GM19438 (cell line): ENCODE measurements around the gene CDH2.

ENCODE experiments used
- ATAC-seq: cut with Tn5 transposase; IDR thresholded peaks from one replicate; pipeline ENCODE4 v1.9.1; 2021; ENCODE audit warnings: low read depth; ENCODE audit not compliant: unreplicated experiment

Gene CDH2

DNA sequence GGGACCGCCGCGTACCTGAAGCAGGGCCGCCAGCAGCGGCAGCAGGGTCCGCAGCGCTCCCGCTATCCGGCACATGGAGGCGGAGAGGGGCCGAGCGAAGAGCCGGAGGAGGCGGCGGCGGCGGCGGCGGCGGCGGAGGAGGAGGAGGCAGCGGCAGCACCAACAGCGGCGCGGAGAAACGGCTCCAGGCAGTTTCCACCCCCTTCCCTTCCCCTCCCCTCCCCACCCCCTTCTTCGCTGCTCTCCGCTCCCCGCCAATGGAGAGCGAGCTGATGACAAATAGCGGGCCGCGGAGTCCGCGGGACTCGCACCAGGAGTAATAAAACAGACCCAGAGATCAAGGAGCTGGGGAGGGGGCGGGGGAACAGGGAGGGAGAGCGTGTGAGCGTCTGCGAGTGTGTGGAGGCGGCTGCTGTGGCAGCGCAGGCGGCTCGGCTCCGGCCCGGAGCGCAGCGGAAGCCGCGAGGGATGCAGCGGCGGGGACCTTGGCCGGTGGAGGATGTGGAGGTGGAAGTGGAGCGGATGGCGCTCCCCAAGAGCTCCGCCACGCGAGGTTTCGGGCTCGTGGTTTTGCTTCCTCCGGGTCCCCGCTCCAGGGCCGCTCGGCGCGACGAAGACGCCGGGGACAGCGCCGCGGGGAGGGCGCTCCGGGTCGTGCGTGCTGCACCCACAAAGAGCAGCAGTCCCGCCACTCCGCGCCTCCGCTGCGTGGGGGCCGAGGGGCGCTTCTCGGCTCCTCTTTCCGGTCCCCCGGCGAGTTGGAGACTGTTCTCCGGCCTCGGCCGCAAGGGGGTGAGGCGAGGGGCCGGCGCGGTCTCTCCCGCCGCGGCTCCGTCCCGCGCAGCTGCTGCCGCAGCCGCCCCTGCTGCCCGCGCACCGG, at the start of gene CDH2:
Gene CDH2 (minus strand): TSS at position 183 of the 880 bp plus-strand sequence. CDS start 108 bp downstream, at position 75.
- ATAC-seq = no peak

DNA sequence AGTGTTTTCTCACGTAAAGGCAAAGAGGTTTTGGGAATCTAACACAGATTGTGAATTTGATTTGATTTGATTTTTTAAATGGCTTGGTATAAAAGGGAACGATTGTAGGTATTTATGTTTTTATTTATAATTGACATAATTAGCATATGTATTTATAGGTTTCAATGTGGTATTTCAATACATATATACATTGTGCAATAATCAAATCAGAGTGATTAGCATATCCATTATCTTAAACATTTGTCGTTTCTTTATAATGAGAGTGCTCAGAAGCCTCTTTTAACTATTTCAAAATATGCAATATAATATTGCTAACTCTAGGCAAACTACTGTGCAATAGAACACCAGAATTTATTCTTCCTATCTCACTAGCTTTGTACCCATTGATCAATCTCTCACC, 35.1 kb upstream of the CDH2 start:
- no peak for ATAC-seq

DNA sequence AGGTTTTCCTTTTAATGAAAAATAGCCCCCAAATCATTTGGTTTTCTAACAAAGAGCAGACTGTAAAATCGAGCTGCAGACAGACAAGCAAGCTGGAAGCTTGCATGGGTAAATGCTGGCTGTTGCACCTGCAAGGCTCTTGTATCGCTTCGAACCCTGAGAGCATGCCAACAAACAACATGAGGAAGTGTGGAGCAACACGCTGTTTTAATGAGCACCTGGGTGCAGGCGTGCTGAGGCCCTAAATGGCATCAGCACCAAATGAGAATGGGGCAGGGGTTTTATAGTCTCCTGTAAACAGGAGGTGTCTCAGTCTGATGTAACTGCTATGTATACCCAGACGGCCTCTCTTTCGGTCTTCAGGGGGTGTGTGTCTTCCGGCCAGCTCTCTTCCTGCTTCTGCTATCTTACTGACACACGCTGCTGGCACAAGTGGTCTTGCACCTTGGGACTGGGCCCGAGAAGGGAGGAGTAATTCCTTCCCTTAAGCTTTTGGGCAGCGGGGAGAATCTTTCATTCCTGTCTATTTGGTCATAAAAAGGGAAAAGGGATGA, 31.9 kb upstream of the CDH2 start:
- no peak for ATAC-seq

DNA sequence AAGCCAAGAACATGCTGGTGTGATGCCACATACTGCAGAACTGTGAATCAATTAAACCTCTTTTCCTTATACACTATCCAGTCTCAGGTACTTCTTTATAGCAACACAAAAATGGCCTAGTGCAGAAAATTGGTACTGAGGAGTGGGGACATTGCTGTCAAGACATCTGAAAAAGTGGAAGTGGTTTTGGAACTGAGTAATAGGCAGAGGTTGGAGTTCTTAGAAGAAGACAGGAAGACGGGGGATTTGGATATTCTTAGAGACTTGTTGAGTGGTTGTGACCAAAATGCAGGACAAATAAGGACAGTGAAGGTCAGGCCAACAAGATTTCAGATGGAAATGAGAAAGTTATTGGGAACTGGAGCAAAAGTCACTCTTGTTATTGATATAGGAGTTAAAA, 31.3 kb upstream of the CDH2 start:
- ATAC-seq = no peak

DNA sequence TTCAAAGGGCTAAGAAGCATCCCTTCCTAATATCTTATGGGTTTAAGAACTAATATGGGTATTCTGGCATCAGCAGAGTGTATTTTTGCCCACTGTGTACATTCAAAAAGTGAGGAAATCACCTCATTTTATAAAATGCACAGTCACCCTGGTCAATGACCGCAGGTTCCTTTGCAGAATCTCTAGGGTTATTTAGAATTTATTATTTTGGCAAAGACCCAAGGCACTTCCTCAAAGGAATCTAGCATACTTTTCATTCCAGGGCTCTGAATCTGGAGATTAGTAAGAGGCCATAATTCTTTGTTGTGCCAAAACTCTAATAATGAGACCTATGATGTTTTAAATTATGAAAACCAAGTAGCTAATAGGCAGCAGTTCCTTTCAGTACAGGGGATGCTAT, 27.2 kb upstream of the CDH2 start:
- no peak for ATAC-seq

DNA sequence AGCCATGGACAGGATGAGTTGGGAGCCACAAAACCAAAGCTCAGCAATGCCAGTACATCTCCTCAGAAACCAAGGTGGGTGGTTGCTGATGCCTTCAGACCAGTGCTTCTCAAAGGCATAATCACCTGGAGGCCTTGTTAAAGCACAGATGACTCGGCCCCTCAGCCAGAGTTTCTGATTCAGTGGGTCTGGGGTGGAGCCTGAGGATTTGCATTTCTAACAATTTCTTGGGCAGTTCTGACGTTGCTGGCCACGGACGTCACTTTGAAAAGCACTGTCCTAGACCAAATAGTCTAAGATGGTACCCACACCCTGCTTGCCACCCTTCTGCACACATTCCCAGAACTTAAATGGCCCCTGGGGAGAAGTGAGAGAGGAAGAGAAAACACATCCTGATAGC, 24.1 kb upstream of the CDH2 start:
- no peak for ATAC-seq

DNA sequence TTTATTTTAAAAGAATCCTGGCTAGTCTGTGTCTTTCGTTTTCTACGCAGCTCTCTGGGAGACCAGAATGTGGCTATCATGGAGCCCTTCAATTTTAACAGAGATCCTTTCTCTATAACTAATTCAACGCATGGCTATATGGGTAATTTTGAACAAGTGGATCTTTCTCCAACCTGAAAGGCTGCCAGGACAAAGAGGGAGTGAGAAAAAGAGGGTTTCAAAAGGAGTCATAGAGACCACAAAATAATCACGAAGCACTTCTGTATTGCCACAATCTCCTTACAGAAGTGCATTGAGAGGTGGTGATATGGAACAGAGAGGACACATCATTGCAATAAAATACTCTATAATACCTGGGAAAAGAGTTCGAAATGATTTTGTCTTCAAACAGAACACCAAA, 21.7 kb upstream of the CDH2 start:
- ATAC-seq = no peak

DNA sequence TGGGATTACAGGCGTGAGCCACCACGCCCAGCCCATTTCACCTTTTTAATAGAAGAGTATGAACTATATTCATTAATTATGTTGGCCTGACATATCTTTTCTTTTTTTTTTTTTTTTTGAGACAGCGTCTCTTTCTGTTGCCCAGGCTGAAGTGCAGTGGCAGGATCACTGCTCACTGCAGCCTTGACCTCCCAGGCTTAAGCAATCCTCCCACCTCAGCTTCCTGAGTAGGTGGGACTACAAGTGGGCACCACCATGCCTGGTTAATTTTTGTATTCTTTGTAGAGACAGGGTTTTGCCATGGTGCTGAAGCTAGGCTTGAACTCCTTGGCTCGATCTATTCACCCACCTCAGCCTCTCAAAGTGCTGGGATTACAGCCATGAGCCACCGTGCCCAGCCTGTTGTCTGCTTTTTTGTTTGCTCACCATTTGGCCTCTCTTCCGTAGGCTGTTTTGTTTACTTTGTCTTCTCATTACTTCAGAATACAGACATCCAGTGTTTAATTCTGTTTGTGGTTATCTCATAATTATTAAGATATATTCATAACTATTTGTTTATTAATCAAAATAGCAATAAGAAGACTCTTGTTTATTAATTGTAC, 16.3 kb upstream of the CDH2 start:
- no peak for ATAC-seq

DNA sequence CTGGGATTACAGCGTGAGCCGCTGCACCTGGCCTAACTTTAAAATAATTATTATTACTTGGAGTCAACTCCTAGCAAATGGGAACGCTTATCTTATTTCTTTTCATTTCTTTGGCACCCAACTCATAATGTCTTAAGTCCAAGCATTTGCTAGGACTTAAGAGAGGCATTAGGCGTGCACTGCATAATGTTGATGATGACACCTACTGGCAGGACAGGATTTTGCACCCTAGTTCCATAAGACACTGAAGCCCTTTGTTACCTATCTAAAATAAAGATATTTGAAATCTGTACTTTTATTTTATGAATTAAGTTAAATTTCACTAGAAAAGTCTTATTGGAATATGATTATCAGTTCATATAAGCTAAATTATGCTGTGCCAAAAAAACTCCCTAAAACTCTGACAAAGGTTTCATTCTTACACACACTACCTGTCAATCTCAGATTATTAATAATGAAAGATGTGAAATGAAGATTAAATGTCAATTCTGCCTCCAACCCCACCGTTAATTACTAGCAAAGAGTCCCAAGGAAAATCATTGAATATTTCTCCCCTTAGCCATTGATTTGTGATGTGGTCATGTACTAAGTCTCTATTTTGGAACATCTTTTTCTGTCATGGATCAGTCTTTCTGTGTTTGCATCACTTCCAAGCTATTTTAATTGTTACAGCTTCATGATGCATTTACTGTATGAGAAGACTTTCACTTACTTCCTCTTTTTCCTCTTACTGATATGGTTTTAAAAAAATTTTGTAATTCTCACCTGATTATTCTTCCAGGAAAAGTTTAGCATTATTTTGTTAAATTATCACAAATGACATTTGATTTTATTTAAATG, 12.7 kb upstream of the CDH2 start:
- no peak for ATAC-seq

DNA sequence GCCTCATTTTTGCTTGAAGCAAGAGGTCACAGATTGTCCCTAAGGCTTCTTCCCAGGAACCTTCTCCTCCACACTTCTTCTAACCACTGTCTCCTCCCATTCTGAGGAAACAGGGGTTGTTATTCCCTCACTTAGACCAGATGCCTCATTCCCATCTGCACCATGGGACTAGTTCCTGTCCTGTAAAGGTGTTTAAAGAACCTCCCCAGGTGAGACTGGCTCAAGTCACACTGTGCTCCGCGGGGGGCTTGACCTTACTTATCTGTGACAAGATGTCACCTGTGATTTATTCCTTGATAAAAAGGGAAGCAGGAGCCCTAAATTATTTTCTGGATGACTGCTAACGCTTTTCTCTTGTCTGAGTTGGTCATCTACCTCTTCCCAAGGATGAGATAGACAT, 8.2 kb upstream of the CDH2 start:
- no peak for ATAC-seq

DNA sequence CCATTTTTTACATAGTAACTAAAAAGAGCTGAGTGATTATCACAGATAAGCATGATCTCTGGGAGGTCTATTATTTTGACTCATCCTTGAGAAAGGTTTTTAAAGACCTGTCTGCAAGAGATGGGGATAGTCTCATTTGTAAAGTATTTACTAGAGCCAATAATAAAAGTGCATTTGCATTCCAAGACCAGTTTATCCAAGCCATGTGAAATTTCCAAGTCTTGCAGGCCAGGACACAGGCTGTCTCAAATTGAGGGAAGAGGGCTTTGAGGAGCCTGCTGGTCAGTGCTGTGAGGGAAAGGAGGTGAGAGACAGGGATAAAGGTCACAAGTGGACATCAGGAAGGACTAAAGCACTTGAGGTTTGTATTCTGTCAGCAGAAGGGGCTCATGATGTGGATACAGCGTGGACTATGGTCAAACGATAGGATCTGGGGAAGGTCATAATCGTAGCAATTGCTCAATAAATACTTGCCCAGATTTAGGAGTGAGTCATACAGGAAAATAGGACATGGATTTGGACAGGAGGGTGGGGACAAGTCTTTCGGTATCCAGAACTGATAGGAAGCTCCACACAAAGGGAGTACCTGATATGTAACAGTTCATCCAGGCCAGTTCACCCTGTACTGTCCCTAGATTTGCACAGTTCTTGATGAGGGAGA, 6.6 kb upstream of the CDH2 start:
- ATAC-seq = no peak

DNA sequence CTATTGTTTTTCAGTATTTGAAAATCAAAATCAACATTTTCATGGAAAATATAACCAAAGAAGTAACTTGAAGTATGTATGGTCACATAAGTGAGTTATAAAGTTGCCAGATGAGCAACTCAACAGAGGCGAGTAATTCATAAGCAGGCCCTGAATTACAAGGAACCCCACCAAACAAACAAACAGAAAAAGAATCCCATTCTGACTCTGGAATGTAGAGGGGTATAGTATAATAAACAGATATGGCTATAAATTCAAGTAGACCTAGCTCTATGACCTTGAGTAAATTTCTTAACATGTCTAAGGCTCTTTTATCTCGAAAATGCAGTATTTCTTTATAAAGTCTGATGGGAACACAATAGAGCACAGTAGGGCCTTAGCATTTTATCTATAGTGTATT, 4.7 kb upstream of the CDH2 start:
- no peak for ATAC-seq

DNA sequence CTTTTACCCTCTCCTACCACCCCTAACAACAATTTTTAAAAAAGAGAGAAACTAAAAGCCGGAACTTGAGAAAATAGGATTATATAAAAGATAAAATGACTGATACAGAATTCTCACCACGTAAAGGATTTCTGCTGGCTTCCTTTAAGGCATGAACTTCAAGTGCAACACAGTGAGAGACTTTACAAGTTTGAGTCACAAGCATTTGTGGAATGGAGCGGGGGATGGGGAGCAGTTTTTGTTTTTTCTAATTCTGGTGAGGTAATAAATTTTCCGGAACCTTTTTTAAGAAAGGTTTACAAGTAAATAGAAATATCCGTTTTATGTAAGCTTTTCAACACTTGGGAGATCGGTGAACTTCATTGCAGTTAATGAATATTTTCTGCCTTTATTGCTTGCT, 1.8 kb upstream of the CDH2 start:
- ATAC-seq = no peak

DNA sequence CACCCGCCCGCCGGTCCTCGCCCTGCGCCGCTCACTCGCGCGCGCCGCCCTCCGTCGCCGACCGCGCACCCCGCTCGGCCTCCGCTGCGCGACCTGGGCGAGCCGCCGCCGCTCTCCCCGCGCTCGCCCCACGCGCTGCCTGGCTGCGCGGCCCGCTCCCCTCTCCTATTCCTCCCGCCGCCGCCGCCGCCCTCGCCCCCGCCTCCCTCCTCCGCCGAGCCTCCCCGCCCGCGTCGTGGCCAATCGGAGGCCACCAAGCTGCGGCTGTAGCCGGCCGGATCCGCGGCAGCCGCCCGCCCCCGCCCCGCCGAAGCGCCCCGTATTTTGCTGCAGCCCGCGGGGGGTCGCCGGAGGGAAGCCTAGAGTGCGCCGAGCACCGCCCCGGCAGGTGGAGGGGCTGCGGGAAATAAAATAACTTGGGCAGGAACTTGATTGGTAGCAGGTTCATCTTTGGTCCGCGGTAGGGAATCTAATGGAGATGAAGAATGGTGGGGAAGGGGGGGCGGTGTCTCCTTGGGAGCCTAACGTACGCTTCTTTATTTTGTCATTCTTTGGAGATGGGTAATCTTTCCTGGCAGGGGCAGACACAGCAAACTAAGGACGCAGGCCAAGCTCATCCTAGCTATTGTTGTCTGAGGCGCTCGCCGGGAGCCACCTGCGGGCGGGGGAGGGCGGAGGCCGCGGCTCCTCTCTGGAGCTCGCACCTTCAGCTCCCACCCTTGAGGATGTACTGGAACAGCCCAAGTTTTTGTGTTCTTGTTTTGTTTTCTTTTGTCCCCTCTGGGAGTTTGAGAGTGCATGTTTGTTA, 1.1 kb upstream of the CDH2 start:
- no peak for ATAC-seq

DNA sequence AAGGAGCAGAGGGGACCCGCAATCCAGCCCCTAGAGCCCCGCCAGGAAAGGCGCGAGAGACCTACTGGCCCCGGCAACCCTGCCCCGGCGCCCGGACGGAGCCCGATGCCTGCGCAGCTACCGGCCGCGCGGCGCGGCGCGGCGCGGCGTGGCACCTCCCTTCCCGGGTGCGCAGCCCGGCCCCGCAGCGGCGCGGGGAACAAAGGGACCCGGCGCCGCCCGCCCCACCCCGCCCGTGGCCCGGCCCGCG, 307 bp downstream of the CDH2 start:
- ATAC-seq = no peak

DNA sequence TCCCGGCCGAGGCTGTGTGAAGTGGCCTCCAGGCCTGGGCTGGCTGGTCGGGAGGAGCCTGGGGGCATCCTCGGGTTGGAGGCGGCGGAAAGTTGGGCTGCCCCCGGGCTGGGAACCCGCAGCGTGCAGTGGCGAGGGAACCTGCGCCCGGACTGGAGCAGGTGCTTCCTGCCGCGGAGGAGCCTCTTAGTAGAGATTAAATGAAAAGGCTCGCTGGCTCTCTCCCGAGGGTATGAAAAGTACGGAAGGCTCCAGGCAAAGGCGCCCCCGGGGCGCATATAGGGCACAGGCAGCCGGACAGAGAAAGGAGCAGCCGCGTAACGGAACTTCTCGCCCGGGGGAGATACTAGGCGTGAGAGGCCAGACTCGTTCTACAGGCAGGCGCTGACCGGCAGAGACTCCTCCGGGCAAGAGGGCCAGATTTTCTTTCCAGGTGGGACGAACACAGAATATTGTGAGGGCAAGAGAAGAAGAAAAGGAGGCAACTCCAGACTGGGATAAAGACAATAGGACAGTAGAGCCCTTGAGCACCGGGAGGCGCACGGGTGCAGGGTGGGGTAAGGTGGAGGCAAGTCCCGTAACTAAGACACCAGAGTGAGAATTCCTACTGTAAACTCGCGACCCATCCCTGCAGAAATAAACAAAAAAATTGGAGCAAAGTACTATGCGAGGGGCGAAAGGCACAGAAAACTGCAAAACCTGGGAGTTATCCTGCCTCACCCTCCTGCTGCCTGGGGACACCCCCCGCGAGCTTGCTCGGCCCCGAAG, 816 bp downstream of the CDH2 start:
- no peak for ATAC-seq

DNA sequence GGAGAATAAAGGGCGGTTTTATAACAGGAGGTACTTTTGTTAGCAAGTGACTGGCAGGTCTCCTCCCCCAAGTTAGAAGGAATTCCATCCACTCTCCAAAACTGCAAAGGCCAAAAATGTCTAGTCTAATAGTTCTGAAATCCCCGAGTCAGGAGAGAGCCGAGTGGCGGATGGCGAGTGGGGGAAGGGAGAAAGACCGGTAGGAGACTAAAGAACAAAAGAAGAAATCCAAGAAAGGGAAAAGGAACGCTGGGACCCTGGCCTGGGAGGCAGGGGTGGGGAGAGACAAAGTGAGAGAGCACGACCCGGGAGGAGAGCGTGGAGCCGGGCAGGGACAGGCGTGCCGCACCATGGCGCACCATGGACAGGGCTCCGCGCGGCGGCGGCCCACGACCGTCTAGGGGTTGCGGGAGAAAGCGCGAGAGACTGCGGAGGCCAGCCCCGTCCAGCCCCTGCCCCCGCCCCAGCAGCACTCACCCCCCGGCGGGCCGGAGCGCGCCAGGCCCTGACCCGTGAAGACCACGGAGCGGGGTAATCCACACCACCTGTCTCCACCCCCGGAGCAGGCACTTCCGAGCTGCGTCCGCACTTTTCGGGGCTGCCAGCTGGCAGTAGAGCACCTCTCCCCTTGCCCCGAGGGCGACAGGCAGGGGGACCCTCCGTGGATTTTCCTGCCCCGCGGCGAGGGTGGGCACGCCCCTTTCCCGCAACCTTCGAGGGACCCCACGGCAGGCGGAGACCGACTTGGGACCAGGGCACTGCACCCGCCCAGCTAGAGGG, 1.6 kb downstream of the CDH2 start:
- no peak for ATAC-seq

DNA sequence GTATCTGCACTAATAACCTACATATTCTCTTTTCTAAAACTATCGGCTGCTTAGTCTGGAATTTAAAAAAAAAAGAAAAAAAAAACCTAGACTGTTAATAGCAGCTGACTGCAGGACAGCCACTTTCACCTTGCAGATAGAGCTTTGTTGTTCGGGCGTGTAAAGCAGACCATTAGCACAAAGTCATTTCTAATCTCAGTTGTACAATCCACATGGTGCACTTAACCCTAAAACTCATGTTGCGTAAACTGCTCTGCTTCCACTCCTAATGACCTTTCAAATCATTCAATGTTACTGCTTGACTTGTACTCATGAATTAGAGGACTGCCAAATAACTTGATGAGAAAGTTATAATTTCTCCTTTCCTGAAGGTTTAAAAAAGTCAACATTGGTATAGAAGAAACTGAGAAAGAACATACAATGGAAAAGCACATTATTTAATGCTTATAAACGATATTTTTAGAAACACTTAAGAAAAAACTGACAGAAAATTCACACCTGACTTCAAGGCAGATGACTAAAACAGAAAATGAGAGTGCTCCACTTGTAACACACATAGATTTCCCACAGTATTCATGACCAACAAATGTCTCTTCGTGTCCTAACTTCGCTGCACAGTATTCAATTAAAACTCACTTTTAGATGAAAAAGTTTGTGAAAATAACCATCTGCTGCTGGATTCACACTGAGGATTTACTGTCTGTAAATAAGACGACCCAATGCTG, 2.6 kb downstream of the CDH2 start:
- no peak for ATAC-seq
